ENCODE results near the gene OR10G7. TPM values are rescaled to one million over a fixed set of nuclear protein-coding genes. Genes with fewer than 3 reads are reported as not detected.

Gene OR10G7, protein sequence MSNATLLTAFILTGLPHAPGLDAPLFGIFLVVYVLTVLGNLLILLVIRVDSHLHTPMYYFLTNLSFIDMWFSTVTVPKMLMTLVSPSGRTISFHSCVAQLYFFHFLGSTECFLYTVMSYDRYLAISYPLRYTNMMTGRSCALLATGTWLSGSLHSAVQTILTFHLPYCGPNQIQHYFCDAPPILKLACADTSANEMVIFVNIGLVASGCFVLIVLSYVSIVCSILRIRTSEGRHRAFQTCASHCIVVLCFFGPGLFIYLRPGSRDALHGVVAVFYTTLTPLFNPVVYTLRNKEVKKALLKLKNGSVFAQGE
- not detected in 5 replicates for total RNA-seq (2022; extraction: Qiagen RNA extraction)

GRCh38 chr11:124041254-124041653 is at the start of gene OR10G7:
TSS of gene OR10G7 (minus strand) at chr11:124041325. CDS start at chr11:124039001, 2,324 bp downstream.

GRCh38 chr11:124026498-124026897 is 14.6 kb downstream of the OR10G7 start, which contains the start of gene OR10G8:
TSS of gene OR10G8 (plus strand) at chr11:124026798. CDS start at chr11:124029623, 2,825 bp downstream.

GRCh38 chr11:124012697-124013096 is 28.4 kb downstream of the OR10G7 start, which contains the start of gene OR10G4:
TSS of gene OR10G4 (plus strand) at chr11:124012997. CDS start at chr11:124015575, 2,578 bp downstream.

DNA sequence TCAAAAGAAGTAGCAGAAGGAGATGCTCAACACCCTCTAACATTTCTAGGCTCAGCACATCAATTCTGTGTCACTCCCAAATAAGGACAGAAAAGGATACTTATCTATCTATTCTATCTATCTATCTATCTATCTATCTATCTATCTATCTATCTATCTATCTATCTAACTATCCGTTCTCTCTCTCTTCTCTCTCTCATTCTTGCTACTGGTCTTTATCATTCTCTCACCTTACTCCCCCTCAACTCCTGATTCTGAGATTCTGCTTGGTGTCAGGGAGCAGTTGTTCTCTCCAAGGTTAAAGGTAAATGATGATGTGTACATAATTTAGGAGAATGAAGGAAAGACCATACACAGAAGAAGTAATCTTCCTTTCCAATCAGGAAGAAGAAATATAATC is 46.0 kb downstream of the OR10G7 start, which contains the start of gene OR10G6:
Gene OR10G6, minus strand, starts transcription at position 43 of the 400 bp plus-strand sequence. Its CDS starts 0 bp downstream, at position 43.

Other genes with a start within 250 kb of the OR10G7 start
- gene OR6M1, start 235.0 kb downstream of the OR10G7 start, total RNA-seq (2022; extraction: Qiagen RNA extraction) = not detected in 5 replicates
- gene TMEM225, start 155.7 kb downstream of the OR10G7 start, total RNA-seq (2022; extraction: Qiagen RNA extraction) = not detected in 5 replicates
- not detected in 5 replicates for gene OR8D4, start 139.2 kb downstream of the OR10G7 start, total RNA-seq (2022; extraction: Qiagen RNA extraction)
- not detected in 5 replicates for gene OR4D5, start 101.7 kb downstream of the OR10G7 start, total RNA-seq (2022; extraction: Qiagen RNA extraction)
- gene OR6T1, start 97.5 kb downstream of the OR10G7 start, total RNA-seq (2022; extraction: Qiagen RNA extraction) = not detected in 5 replicates
- not detected in 5 replicates for gene OR10S1, start 63.5 kb downstream of the OR10G7 start, total RNA-seq (2022; extraction: Qiagen RNA extraction)
- gene OR10G6, start 46.2 kb downstream of the OR10G7 start, total RNA-seq (2022; extraction: Qiagen RNA extraction) = not detected in 5 replicates
- not detected in 5 replicates for gene OR10G4, start 28.3 kb downstream of the OR10G7 start, total RNA-seq (2022; extraction: Qiagen RNA extraction)
- not detected in 5 replicates for gene OR10G9, start 18.3 kb downstream of the OR10G7 start, total RNA-seq (2022; extraction: Qiagen RNA extraction)
- not detected in 5 replicates for gene OR10G8, start 14.5 kb downstream of the OR10G7 start, total RNA-seq (2022; extraction: Qiagen RNA extraction)
- 0.09 to 0.28 TPM (median 0.24 TPM) in 5 replicates for gene VWA5A, start 74.1 kb upstream of the OR10G7 start, total RNA-seq (2022; extraction: Qiagen RNA extraction)
- gene OR10D3, start 142.0 kb upstream of the OR10G7 start, total RNA-seq (2022; extraction: Qiagen RNA extraction) = not detected in 5 replicates
- not detected in 5 replicates for gene OR8G1, start 199.8 kb upstream of the OR10G7 start, total RNA-seq (2022; extraction: Qiagen RNA extraction)
- gene OR8G5, start 215.1 kb upstream of the OR10G7 start, total RNA-seq (2022; extraction: Qiagen RNA extraction) = not detected in 5 replicates